ENCODE data around the gene RNPEPL1.

RNPEPL1 gene

DNA sequence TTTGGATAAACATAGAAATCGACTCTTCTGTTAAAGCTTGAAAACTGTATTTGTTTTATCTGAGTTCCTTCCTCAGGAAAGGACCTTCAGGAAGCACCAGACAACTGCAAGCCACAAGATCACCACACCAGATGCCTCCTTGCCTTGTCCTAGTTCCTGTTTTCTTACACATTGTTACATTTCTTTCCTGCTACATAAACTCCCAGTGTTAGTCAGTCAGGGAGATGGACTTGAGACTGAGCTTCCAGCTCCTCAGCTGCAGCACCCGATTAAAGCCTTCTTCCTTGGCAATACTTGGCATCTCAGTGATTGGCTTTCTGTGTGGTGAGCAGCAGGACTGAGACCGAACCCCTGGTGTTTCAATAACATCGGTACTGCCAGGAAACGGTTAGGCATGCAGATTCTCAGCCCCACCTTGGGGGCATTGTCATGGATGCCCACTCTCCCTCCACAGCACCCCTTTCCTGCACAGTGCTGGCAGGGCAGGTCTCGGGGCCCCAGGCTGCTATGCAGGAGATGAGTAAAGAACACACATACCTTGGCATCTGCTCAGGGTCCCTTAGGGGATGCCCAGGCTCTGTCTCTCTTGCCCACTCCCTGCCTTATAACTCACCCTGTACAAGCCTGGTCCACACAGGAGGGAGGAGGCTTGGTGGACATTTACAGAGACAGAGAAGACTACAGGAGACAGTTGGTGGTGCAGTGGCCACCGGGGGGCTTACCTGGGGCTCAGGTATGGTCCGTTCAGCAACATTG is 43.1 kb upstream of the RNPEPL1 start:
- peaks cover 7 to 10% of the 10 kb centered on the region in 2 donors for H3K27me3 ChIP-seq (ENCODE audit: control insufficient read depth in 1 of 2, insufficient read depth in 2 of 2, low read length in 2 of 2)
- peaks cover 4 to 19% of the 10 kb centered on the region in 2 donors for H3K36me3 ChIP-seq (ENCODE audit: control insufficient read depth in 2 of 2, insufficient read depth in 2 of 2, low read length in 2 of 2)
- no peaks in the 10 kb centered on the region for H3K9me3 ChIP-seq (ENCODE audit: control insufficient read depth in 2 of 2, low read length in 2 of 2)
- no peak overlapping the region for H3K27ac ChIP-seq (ENCODE audit: low read length)
- peaks cover 6% of the 10 kb centered on the region for H3K4me1 ChIP-seq (ENCODE audit: control insufficient read depth, insufficient read depth, low read length)
- H3K4me3 ChIP-seq (ENCODE audit: low read length in 2 of 2), result no peak overlapping the region
- H3K9ac ChIP-seq (ENCODE audit: low read length in 2 of 2), result no peak overlapping the region

DNA sequence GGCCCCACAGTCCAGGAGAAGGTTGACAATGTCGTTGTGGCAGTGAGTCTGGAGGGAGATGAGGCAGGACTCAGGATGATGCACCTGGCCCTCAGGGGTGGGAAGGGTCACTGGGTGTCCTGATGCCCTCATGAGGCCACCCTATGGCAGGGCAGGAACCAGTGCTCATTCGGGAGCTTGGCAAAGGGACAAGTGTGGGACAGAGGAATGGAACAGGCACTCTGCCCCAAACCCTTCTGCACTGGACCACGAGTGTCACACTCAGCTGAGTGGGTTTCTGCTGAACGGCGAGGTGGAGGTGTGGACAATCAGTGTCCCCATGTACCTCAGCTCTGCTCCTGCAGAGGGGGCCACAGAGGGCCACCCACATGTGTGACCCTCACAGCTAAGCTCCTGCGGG is 42.5 kb upstream of the RNPEPL1 start:
- Histone ChIP-seq H3K27me3 (ENCODE audit: control insufficient read depth in 1 of 2, insufficient read depth in 2 of 2, low read length in 2 of 2) (peaks cover under 1 to 4% of the 10 kb centered on the region in 2 donors), H3K4me3 (ENCODE audit: low read length in 2 of 2) (no peak overlapping the region), H3K36me3 (ENCODE audit: control insufficient read depth in 2 of 2, insufficient read depth in 2 of 2, low read length in 2 of 2) (peaks cover 4 to 19% of the 10 kb centered on the region in 2 donors), H3K4me1 (ENCODE audit: control insufficient read depth, insufficient read depth, low read length) (no peaks in the 10 kb centered on the region), H3K9me3 (ENCODE audit: control insufficient read depth in 2 of 2, low read length in 2 of 2) (no peaks in the 10 kb centered on the region), H3K27ac (ENCODE audit: low read length) (no peak overlapping the region), H3K9ac (ENCODE audit: low read length in 2 of 2) (no peak overlapping the region)

DNA sequence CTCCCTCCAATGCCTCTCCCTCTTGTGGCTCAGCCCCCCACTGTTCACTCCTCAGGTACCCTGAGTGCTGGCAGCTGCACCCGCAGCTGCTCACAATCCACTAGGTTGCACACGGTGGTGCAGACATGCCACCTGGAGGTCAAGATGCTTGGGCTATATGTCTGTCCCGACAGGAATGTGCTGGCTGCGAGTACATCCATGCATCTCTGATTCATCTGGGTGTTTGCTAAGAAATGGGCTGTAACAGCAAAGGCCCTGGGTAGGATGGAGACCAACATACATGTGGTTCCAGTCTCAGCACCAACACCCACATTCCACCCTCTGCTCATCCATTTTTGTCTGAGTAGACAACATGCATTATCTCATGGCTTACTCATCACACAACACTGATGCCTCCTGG is 41.8 kb upstream of the RNPEPL1 start:
- H3K27ac ChIP-seq (ENCODE audit: low read length), result no peak overlapping the region
- no peaks in the 10 kb centered on the region for H3K27me3 ChIP-seq (ENCODE audit: control insufficient read depth in 1 of 2, insufficient read depth in 2 of 2, low read length in 2 of 2)
- H3K36me3 ChIP-seq (ENCODE audit: control insufficient read depth in 2 of 2, insufficient read depth in 2 of 2, low read length in 2 of 2), result peaks cover 8 to 19% of the 10 kb centered on the region in 2 donors
- H3K4me3 ChIP-seq (ENCODE audit: low read length in 2 of 2), result no peak overlapping the region
- peaks cover 0 to 6% of the 10 kb centered on the region in 2 donors for H3K9me3 ChIP-seq (ENCODE audit: control insufficient read depth in 2 of 2, low read length in 2 of 2)
- no peak overlapping the region for H3K9ac ChIP-seq (ENCODE audit: low read length in 2 of 2)
- H3K4me1 ChIP-seq (ENCODE audit: control insufficient read depth, insufficient read depth, low read length), result no peaks in the 10 kb centered on the region

DNA sequence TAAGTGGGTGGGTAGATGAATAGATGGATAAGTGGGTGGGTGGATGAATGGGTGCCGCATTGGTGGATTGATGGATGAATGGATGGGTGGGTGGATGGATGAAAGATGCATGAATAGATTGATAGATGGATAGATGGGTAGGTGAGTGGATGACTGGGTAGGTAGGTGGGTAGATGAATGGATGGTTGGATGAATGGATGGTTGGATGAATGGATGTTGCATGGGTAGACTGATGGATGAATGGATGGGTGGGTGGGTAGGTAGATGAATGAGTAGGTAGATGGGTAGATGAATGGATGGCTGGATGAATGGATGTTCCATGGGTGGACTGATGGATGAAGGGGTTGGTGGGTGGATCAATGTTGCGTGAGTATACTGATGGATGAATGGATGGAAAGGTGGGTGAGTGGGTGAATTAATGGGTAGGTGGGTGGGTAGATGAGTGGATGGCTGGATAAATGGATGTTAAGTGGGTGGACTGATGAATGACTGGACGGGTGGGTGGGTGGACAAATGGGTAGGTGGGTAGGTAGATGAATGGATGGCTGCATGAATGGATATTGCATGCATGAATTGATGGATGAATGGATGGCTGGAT is 41.0 kb upstream of the RNPEPL1 start:
- H3K27me3 ChIP-seq (ENCODE audit: control insufficient read depth in 1 of 2, insufficient read depth in 2 of 2, low read length in 2 of 2), result no peaks in the 10 kb centered on the region
- H3K27ac ChIP-seq (ENCODE audit: low read length), result no peak overlapping the region
- H3K4me1 ChIP-seq (ENCODE audit: control insufficient read depth, insufficient read depth, low read length), result no peaks in the 10 kb centered on the region
- H3K4me3 ChIP-seq (ENCODE audit: low read length in 2 of 2), result no peak overlapping the region
- H3K9me3 ChIP-seq (ENCODE audit: control insufficient read depth in 2 of 2, low read length in 2 of 2), result peaks cover 5 to 13% of the 10 kb centered on the region in 2 donors
- peaks cover 12 to 17% of the 10 kb centered on the region in 2 donors for H3K36me3 ChIP-seq (ENCODE audit: control insufficient read depth in 2 of 2, insufficient read depth in 2 of 2, low read length in 2 of 2)
- H3K9ac ChIP-seq (ENCODE audit: low read length in 2 of 2), result no peak overlapping the region

DNA sequence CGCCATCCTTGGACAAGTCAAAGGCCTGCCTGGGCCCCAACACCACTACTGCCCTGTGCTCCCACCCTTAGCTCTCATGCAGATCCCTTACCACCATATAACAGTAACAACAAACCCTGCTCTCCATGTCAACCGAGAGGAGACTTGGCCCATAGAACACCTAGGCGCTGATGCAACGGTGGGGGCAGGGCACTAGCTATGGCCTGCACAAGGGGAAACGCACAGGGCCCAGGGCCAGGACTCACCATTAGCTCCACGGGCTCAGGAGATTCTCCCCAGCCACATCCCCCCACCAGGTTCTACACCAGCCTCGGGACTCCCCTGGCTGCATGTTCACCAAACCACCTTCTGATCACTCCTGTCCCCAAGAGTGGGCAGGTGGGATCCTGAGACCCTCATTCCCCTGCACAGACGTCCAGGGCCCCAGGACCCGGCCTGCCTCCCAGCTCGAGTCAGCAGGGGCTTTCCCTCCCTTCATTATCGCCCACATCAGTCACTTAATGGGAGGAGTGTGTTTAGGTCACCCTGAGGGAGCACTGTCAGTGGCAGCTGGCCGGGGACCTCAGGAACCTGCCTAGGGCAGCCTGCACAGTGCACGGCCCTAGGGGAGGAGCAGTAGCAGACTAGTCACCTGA is 39.8 kb upstream of the RNPEPL1 start:
- H3K36me3 ChIP-seq (ENCODE audit: control insufficient read depth in 2 of 2, insufficient read depth in 2 of 2, low read length in 2 of 2), result peaks cover 13 to 16% of the 10 kb centered on the region in 2 donors

DNA sequence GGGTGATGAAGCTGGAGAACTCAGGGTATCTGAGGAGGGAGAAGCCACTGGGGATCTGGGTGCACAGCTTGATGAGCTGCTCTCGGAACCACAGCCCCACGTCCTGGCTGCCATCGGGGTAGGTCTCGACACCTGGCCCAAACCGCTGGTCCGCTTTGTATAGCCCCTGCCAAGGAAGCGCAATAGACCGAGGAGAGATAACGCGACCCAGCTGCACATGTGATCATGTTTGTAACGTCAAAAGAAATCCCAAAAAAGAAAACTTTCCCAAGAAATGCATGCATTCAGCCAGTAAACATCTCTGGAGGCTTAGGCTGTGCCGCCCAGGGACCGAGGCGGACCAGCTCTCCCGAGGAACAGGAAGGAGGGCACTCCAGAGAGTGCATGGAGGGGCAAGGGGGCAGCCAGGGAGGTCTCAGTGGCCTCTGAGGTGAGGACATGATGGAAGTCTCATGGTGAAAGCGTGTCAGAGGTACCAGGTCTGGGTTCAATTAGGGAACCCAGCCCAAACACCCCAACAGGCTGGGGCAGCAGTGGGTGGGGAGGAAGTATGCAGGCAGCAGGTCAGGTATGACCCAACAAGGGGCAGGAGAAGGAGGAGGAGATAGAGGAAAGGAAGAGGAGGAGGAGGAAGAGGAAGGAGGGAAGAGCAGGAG is 38.8 kb upstream of the RNPEPL1 start:
- H3K27ac ChIP-seq (ENCODE audit: low read length), result no peak overlapping the region
- H3K9ac ChIP-seq (ENCODE audit: low read length in 2 of 2), result no peak overlapping the region
- H3K9me3 ChIP-seq (ENCODE audit: control insufficient read depth in 2 of 2, low read length in 2 of 2), result peaks cover 8 to 17% of the 10 kb centered on the region in 2 donors
- H3K27me3 ChIP-seq (ENCODE audit: control insufficient read depth in 1 of 2, insufficient read depth in 2 of 2, low read length in 2 of 2), result no peaks in the 10 kb centered on the region
- H3K4me3 ChIP-seq (ENCODE audit: low read length in 2 of 2), result no peak overlapping the region
- no peaks in the 10 kb centered on the region for H3K4me1 ChIP-seq (ENCODE audit: control insufficient read depth, insufficient read depth, low read length)
- H3K36me3 ChIP-seq (ENCODE audit: control insufficient read depth in 2 of 2, insufficient read depth in 2 of 2, low read length in 2 of 2), result peaks cover 10 to 11% of the 10 kb centered on the region in 2 donors

More for the DNA sequence above, 39.8 kb upstream of the RNPEPL1 start:
- Histone ChIP-seq H3K27ac (ENCODE audit: low read length) (no peak overlapping the region), H3K9me3 (ENCODE audit: control insufficient read depth in 2 of 2, low read length in 2 of 2) (peaks cover 8 to 17% of the 10 kb centered on the region in 2 donors), H3K4me1 (ENCODE audit: control insufficient read depth, insufficient read depth, low read length) (no peaks in the 10 kb centered on the region), H3K27me3 (ENCODE audit: control insufficient read depth in 1 of 2, insufficient read depth in 2 of 2, low read length in 2 of 2) (no peaks in the 10 kb centered on the region), H3K4me3 (ENCODE audit: low read length in 2 of 2) (no peak overlapping the region), H3K9ac (ENCODE audit: low read length in 2 of 2) (no peak overlapping the region)

DNA sequence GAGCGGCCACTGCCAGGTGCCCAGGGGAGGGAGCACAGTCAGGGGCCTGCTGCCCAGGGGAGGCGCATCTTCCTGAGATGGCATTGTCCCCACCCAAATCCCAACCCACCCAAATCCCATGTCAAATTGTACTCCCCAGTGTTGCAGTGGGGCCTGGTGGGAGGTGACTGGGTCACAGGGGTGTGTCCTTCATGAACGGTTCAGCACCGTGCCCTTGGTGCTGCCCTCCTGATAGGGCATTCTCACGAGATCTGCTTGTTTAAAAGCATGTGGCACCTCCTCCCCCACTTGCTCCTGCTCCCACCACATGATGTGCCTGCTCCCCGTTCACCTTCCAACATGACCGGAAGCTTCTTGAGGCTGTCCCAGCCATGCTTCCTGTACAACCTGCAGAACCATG is 38.1 kb upstream of the RNPEPL1 start:
- Histone ChIP-seq H3K4me3 (ENCODE audit: low read length in 2 of 2) (no peak overlapping the region), H3K4me1 (ENCODE audit: control insufficient read depth, insufficient read depth, low read length) (no peaks in the 10 kb centered on the region), H3K9me3 (ENCODE audit: control insufficient read depth in 2 of 2, low read length in 2 of 2) (peaks cover 8 to 17% of the 10 kb centered on the region in 2 donors), H3K27ac (ENCODE audit: low read length) (no peak overlapping the region), H3K27me3 (ENCODE audit: control insufficient read depth in 1 of 2, insufficient read depth in 2 of 2, low read length in 2 of 2) (no peaks in the 10 kb centered on the region), H3K36me3 (ENCODE audit: control insufficient read depth in 2 of 2, insufficient read depth in 2 of 2, low read length in 2 of 2) (peaks cover 10 to 11% of the 10 kb centered on the region in 2 donors), H3K9ac (ENCODE audit: low read length in 2 of 2) (no peak overlapping the region)

DNA sequence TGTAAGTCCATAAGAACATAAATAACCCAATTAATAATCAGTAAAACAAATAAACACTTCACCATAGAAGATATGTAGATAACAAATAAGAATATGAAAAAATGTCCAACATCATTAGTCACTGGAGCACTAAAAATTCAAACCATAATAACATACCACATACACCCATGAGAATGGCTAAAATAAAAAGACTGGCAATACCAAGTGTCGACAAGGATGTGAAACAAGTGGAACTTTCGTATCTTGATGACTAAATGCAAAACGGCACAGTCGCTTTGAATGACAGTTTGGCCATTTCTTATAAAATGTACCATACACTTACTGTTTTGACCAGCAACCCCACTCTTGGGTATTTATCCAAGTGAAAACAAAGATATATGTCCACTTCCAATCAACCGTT is 37.2 kb upstream of the RNPEPL1 start:
- no peak overlapping the region for H3K4me3 ChIP-seq (ENCODE audit: low read length in 2 of 2)
- H3K27me3 ChIP-seq (ENCODE audit: control insufficient read depth in 1 of 2, insufficient read depth in 2 of 2, low read length in 2 of 2), result no peaks in the 10 kb centered on the region
- peaks cover 8 to 17% of the 10 kb centered on the region in 2 donors for H3K9me3 ChIP-seq (ENCODE audit: control insufficient read depth in 2 of 2, low read length in 2 of 2)
- no peaks in the 10 kb centered on the region for H3K4me1 ChIP-seq (ENCODE audit: control insufficient read depth, insufficient read depth, low read length)
- H3K36me3 ChIP-seq (ENCODE audit: control insufficient read depth in 2 of 2, insufficient read depth in 2 of 2, low read length in 2 of 2), result peaks cover 8 to 10% of the 10 kb centered on the region in 2 donors
- no peak overlapping the region for H3K9ac ChIP-seq (ENCODE audit: low read length in 2 of 2)
- no peak overlapping the region for H3K27ac ChIP-seq (ENCODE audit: low read length)

DNA sequence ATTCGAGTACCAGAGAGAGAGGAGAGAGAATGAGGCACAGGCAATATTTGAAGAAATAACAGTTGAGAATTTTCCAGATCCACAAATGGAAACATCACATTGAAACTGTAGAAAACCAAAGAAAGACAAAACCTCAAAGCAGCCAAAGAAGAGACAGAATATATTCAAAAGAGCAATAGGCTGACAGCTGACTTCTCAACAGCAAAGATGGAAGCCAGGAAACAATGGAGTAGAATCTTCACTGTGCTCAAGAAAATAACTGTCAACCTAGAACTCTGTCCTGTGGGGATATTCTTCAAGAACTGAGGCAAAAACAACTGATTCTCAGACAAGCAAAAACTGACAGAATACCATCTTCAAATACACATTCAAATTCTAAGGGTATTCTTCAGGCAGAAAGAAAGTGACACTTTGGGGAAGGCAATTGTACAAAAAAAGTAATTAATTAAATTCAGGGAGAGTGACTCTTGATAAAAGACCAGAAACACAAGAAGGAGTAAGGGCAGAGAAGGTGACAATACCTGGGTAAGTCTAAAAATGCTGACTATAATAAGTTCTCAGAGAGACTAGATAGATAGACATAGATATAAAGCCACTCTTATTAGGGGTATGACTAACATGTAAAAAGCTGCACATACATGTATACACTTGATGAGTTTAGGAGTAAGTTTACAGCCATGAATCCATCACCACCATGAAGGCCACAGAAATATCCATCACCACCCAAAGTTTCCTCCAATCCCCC is 36.1 kb upstream of the RNPEPL1 start:
- H3K4me3 ChIP-seq (ENCODE audit: low read length in 2 of 2), result no peak overlapping the region
- H3K9me3 ChIP-seq (ENCODE audit: control insufficient read depth in 2 of 2, low read length in 2 of 2), result peaks cover 8 to 17% of the 10 kb centered on the region in 2 donors
- H3K36me3 ChIP-seq (ENCODE audit: control insufficient read depth in 2 of 2, insufficient read depth in 2 of 2, low read length in 2 of 2), result peaks cover 4 to 10% of the 10 kb centered on the region in 2 donors
- H3K9ac ChIP-seq (ENCODE audit: low read length in 2 of 2), result no peak overlapping the region
- no peak overlapping the region for H3K27ac ChIP-seq (ENCODE audit: low read length)
- no peaks in the 10 kb centered on the region for H3K4me1 ChIP-seq (ENCODE audit: control insufficient read depth, insufficient read depth, low read length)
- H3K27me3 ChIP-seq (ENCODE audit: control insufficient read depth in 1 of 2, insufficient read depth in 2 of 2, low read length in 2 of 2), result no peaks in the 10 kb centered on the region

Measured in stomach smooth muscle (tissue), 2 donors.